NCI-H128 (cell line): ENCODE results near the gene CYBA.

ENCODE experiments used
- DNase-seq: peaks from one replicate; lab custom pipeline; 2025; ENCODE audit not compliant: unreplicated experiment; lab: John Stamatoyannopoulos, UW

The CYBA gene

GRCh38 chr16:88595101-88595500, 55.8 kb downstream of the CYBA start:
- DNase-seq, result no peak

GRCh38 chr16:88593910-88594309, 56.9 kb downstream of the CYBA start:
- DNase-seq, result no peak

- no peak for DNase-seq
Measured at GRCh38 chr16:88593489-88593888, 57.4 kb downstream of the CYBA start.
